T47D (cell line): Measurements from ENCODE around the gene OPTC.
A peak's percentile ranks its signal among the peaks of the same experiment; 100 is the strongest.
"Not testable (repeated sequence)": the region's sequence is repeated elsewhere in the genome, so short reads cannot be mapped to it uniquely, and the experiment has no call there.

Experiments
- DNase-seq, 2 experiments: peaks; one replicate each; pipeline versions ENCODE4 v3.0.0 to v3.0.0-alpha.2; 2011 to 2012; ENCODE audit warnings: low read depth in 1 of 2, low spot score in 1 of 2
- JUND ChIP-seq: IDR thresholded peaks from 2 replicates; pipeline ENCODE4 v1.6.1; 2012; ENCODE audit warnings: low read depth
- in situ Hi-C: cut with HindIII; loops from 2 replicates; pipeline ENCODE4 v1.10.0; 2016; ENCODE audit warnings: low sequenced_read_pairs, low pct_unique_long_range_greater_than_20kb

The OPTC gene, protein sequence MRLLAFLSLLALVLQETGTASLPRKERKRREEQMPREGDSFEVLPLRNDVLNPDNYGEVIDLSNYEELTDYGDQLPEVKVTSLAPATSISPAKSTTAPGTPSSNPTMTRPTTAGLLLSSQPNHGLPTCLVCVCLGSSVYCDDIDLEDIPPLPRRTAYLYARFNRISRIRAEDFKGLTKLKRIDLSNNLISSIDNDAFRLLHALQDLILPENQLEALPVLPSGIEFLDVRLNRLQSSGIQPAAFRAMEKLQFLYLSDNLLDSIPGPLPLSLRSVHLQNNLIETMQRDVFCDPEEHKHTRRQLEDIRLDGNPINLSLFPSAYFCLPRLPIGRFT

DNA sequence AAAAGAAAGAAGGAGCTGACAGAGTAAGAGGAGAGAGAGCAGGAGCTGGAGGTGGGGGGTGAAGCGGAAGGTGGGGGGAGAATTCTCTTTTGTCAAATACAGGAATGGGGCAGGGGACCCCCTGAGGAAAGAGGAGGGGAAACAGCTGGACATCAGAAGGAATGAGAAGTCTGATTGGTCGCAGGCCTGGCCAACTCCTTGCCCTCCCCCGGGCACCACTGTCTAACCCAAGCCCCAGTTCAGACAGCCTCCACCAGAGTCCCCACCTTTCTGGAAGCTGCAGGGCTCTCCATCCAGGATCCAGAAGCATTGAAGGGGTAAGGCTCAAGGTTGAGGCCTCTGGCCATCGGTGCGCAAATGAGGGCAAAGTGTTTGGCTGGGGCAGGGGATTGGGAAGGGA lies at the start of gene OPTC:
Gene OPTC, plus strand, starts transcription at position 253 of the 400 bp plus-strand sequence. CDS start 1,853 bp downstream, outside the sequence.
- TF ChIP-seq JUND = no peak
- DNase-seq = no peak
- in situ Hi-C loops = no loop called here

DNA sequence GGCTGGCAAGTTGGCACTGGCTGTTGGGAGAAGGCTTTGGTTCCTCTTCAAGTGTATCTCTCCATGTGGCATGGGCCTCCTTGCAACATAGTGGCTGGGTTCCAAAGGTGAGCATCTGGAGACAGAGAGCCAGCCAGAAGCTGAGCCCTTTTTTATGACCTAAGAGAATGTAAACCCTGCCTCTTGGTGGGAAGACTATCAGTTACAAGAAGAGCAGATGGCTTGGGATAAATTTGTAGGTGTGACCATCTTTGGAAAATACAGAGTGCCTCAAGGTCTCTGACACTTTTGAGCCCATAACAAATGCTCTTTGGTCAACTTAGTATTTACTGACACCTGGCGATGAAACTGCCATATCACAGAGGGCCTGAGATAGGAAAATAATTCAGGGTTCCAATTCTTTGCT lies 49.8 kb upstream of the OPTC start:
- TF ChIP-seq JUND = no peak
- in situ Hi-C loops = no loop called here
- peak in 1 of 2 experiments; percentile 38 for DNase-seq

DNA sequence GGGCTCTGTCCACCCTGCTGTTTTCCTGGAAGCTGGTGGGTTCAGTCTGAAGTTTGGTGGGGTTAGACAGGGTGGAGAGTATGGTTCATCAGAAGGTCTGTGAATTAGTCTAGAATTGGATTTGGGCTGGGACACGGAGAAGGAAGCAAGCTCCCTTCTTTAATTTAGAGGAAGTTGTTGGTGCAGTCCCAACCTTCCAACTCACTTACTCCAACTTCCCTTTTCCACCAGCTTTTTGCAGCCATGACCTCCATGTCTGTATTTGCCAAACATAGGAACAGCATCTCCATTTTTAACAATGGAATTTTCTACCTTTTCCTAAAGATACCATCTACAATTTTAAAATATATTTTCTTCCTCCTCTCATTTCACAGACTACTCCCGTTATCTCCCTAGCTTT lies 46.8 kb upstream of the OPTC start:
- DNase-seq = no peak
- no peak for TF ChIP-seq JUND
- in situ Hi-C loops = no loop called here

DNA sequence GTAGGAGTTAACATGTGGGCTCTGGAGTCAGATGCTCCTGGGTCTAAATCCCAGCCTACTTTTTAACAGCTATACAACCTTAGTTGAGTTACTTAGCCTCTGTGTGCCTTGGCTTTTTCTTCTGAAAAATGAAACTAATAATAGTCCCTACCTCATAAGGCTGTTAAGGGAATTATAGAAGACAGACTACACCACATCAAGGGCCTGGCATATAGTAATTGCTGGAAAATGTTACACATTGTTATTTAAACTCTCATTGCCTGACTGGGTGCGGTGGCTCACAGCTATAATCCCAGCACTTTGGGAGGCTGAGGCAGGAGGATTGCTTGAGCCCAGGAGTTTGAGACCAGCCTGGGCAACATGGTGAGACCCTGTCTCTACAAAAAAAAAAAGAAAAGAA lies 46.4 kb upstream of the OPTC start:
- DNase-seq, in situ Hi-C loops: not testable (repeated sequence)

DNA sequence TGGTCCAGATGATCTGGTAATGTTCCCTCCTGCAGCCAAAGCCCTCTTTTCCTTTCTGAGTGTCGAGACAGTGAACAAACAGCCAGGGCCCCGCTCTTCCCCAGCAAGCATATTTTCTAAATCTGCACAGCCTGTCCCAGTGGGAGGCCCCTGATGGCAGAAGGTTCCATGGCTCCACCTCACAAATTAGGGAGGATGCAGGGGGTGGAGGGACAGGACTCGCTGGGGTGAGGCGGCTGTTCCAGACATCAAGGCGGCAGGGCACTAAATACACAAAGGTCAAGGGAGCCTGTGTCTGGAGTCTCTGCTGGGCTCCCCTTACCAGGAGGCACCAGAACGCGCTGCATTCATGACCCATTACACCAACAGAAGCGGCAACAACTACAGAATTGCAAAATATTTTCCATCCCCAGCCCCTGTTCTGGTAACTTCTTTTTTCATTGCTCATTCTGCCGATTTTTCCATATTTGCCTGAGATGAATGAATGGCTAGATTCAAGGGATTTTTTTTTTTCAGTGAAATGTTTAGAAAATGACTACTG lies 45.4 kb upstream of the OPTC start:
- in situ Hi-C loops = no loop called here
- TF ChIP-seq JUND = no peak
- DNase-seq = no peak

DNA sequence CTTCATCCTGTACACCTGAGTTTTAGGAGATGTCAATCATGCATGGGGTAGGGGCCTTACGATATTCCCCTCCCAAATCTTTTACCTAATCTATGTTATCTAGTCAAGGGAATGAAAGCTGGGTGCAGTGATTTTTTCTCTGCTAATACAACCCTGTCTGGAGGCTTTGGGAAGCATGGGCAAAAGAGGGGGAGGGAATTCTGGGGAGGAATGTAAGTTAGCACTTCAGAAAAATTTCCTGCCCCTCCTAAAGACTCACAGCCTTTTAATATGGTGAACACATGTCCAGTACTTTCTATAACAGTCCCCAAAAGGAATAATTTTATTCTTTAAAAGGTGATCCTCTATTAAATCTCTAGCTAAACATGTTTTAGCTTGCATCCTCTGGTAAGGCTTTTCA lies 44.0 kb upstream of the OPTC start:
- in situ Hi-C loops = no loop called here
- DNase-seq = no peak
- no peak for TF ChIP-seq JUND

DNA sequence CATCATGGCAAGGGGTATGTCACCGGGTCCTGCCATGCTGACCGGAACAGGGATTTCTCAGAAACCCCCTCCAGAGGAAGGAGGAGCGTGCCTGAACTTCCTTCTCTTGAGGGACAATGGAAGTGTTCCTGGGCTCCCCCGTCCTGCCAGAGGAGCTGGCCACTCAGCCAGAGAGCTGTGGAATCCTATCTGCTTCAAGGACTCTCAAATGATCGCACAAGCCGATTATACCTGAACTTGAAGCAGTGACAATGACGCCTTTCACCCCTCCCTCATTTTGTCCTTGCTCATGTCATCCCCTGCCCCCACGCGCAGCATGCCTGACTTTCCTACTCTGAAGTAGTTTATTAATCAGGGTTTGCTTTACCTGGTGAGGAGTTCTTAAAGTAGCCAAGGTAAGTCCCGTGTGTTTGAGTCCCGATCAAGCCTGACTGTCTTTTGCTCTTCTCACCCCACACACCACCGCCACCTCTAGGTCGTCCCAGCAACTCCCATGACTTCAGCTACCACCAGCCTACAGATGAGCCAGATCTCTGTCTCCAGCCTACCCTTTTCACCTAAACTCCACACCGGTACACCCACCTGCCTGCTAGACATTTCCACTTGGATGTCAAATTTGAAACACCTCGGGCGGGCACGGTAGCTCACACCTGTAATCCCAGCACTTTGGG lies 43.3 kb upstream of the OPTC start:
- DNase-seq = peak in 1 of 2 experiments; percentile 23
- in situ Hi-C loops = no loop called here
- no peak for TF ChIP-seq JUND

DNA sequence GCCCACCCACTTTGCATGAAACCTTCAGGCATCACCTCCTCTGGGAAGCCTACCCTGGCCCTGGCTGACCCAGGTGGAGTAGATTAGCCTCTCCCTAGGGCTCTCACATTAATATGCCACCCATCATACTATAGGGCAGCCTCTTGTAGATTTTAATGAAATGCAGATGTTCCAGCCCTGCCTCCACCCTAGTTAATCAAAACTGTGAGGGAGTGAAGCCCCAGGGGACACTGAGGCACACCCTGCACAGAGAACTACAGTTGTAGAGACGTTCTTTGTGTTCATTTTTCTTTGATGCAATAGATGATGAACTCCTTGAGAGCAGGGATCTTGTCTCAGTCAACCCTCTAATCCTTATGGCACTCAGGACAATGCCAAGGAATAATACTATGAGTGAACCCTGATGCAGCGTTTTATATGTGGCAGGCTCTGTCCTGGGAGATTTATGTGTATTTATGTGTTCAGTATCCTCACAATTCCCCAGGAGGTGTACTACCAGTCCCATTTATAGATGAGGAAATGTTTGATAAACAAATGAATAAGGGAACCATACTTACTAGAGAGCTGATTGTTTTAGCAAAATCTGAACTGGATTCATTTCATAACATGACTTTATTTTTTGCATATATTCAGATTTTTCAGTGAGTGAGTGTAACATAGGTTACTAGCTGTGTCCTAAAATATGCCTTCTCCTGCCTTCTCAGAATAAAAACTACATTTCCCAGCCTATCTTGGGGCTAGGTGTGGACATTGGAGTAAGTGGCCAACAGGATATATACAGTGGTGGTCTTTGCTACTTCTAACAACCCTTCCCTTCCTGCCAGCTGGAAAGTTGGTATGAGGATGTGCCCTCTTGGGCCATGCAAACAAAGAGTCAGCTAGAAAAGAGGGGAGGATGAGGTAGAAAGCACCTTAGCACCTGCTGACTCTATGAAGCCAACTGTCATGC lies 41.8 kb upstream of the OPTC start:
- in situ Hi-C loops = no loop called here

DNA sequence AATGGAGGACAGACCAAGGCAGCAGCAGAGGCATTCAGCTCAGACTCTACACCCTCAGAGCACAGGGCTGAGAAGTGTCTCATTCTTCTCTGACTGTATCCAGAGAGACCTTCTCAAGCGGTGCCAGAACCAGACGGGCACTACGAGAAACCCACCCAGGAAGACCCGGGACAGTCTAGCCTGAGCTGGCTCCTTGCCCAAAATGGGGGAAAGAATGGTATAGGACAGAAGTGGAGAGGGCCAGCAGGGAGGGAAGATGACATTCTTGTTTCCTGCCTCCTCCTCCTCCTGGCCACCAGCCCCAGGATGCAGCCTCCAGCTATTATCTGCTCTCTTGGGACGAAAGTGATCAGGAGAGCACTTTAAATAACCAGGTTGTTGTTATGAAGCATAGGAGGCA lies 40.9 kb upstream of the OPTC start:
- DNase-seq = no peak

More for the DNA sequence above, 41.8 kb upstream of the OPTC start:
- TF ChIP-seq JUND = no peak
- DNase-seq = no peak

DNA sequence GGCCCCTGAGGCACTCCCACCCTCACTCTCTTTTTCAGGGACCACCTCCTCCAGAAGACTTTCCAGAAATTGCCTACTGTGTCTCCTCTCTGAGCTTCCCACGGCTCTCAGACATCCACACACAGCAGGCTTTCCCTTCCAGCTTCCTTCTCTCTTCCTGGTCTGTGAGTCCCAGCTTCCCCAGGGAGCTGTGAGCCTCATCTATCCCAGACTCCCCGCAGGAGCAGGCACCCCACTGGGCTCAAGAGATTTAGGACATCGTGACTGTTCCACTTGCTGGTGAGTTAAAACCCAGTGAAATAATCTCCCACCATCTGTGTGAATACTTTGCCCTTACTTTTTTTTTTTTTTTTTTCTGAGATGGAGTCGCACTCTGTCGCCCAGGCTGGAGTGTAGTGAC lies 40.3 kb upstream of the OPTC start:
- TF ChIP-seq JUND = no peak
- no peak for DNase-seq
- in situ Hi-C loops = no loop called here

More for the DNA sequence above, 40.9 kb upstream of the OPTC start:
- TF ChIP-seq JUND = no peak
- in situ Hi-C loops = no loop called here

DNA sequence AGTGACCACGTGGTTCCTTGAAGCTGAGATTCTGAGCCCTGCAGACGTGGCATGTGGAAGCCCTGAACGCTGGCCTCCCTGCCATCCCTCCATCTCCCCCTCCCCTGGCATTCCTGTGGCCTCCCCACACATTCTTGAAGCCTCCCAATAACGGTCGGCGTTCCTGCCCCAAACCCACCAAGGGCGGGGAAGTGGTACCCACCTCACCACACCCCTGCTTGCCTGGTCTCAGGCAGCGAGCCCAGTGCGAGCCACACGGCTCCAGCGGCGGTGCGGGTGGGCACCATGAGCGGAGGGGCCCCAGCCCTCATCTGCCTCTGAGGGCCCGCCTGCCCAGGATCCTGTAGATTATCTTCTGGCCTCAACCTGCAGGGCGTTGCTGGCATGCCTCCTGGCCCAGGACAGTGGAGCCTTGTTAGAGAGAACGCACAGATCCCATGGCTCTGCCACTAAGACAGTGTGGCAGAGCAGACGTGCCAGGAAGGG lies 38.9 kb upstream of the OPTC start:
- no peak for TF ChIP-seq JUND
- in situ Hi-C loops = no loop called here
- no peak for DNase-seq

DNA sequence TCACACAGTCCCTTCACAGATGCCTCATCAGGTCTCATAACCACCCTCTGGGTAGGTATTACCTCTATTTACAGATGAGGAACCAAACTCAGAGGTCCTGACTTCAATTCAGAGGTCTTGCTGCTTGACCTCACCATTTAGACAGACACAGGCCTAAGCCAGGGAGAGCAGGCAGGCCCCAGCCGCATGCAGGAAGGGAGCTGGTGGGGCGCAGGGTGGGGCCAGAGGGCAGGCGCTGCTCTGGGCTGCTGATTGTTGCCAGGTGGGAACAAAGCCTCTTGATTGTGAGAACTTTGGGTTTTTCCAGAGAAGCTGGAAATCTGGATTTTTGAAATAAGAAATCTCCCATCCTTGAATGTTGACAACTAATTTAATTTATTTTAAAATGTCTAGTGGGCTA lies 38.2 kb upstream of the OPTC start:
- DNase-seq = no peak
- in situ Hi-C loops = no loop called here
- TF ChIP-seq JUND = no peak

DNA sequence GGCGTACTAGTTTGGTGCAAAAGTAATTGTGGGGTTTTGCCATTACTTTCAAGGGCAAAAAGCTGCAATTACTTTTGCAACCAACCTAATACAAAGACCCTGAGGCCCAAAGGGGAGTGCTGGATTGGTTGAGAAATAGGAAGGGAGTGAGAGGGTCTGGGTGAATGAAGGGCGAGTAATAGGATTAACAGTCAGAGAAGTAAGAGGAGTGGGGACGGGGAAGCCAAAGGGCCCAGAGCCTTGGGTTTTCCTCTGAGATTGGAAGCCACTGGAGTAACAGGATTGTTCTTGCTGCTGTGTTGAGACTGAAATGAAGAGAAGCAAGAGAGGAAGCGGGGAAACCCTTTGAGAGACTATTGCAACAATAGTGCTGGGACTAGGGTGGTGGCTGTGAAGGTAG lies 37.4 kb upstream of the OPTC start:
- TF ChIP-seq JUND = no peak
- DNase-seq = no peak
- in situ Hi-C loops = no loop called here
